ENCODE data around the gene RPA1.

DNA sequence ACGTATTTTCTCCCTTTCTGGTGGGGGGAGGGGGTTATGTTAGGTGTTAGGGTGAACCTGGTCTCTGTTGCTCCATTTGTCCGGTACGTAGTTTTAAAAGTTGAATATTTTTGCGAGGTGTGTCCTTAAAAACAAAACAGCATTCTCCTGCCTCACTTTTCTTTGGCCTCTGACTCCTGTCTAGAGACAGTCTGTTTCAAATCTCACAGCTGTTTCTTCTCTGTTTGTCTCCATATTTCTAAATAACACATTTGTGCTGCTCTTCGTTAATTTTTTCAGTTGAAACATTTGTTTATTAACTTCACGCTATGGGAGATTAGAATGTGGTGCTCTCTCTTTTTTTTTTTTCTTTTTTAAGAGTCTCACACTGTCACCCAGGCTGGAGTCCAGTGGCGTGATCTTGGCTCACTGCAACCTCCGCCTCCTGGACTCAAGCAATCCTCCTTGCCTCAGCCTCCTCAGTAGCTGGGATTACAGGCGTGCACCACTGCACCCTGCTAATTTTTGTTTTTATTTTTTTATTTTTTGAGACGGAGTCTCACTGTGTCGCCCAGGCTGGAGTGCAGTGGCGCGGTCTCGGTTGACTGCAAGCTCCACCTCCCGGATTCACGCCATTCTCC lies 31.7 kb downstream of the RPA1 start:
- TF ChIP-seq, protein P1, sequence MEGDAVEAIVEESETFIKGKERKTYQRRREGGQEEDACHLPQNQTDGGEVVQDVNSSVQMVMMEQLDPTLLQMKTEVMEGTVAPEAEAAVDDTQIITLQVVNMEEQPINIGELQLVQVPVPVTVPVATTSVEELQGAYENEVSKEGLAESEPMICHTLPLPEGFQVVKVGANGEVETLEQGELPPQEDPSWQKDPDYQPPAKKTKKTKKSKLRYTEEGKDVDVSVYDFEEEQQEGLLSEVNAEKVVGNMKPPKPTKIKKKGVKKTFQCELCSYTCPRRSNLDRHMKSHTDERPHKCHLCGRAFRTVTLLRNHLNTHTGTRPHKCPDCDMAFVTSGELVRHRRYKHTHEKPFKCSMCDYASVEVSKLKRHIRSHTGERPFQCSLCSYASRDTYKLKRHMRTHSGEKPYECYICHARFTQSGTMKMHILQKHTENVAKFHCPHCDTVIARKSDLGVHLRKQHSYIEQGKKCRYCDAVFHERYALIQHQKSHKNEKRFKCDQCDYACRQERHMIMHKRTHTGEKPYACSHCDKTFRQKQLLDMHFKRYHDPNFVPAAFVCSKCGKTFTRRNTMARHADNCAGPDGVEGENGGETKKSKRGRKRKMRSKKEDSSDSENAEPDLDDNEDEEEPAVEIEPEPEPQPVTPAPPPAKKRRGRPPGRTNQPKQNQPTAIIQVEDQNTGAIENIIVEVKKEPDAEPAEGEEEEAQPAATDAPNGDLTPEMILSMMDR (IDR thresholded peaks at IDR 0.05; ENCODE audit: insufficient read depth, low read depth, low read length), result no peak
- no peak for TF ChIP-seq EZH2 (IDR thresholded peaks at IDR 0.05; ENCODE audit: insufficient read depth, low read length)

Measured in astrocyte (in vitro differentiated cells and primary cell).